HG02970 (cell line): Measurements from ENCODE around the gene C1QBP.
"Not testable (repeated sequence)": the region's sequence is repeated elsewhere in the genome, so short reads cannot be mapped to it uniquely, and the experiment has no call there.

Source experiments
- ATAC-seq: cut with Tn5 transposase; IDR thresholded peaks from one replicate; pipeline ENCODE4 v1.9.1; 2021; ENCODE audit warnings: mild to moderate bottlenecking, moderate library complexity, moderate number of reproducible peaks; ENCODE audit not compliant: unreplicated experiment, low FRiP score

Gene C1QBP

GRCh38 chr17:5435781-5436315 is 3.1 kb downstream of the C1QBP start:
- not testable (repeated sequence) for ATAC-seq

GRCh38 chr17:5434984-5435383 is 4.0 kb downstream of the C1QBP start:
- ATAC-seq, result no peak

GRCh38 chr17:5431949-5432556 is 6.9 kb downstream of the C1QBP start:
- ATAC-seq, result no peak

- ATAC-seq, result not testable (repeated sequence)
Observed at GRCh38 chr17:5431234-5431633, 7.7 kb downstream of the C1QBP start.

- ATAC-seq, result no peak
Observed at GRCh38 chr17:5430413-5430999, 8.4 kb downstream of the C1QBP start.

GRCh38 chr17:5429191-5429887 is 9.6 kb downstream of the C1QBP start:
- ATAC-seq, result no peak

- no peak for ATAC-seq
Observed at GRCh38 chr17:5425826-5426225, 13.1 kb downstream of the C1QBP start.

GRCh38 chr17:5424909-5425308 is 14.0 kb downstream of the C1QBP start:
- ATAC-seq, result no peak

- ATAC-seq, result no peak
Observed at GRCh38 chr17:5422505-5422904, 16.4 kb downstream of the C1QBP start.

- peak; percentile 49 for ATAC-seq
Observed at GRCh38 chr17:5419959-5420653, 18.8 kb downstream of the C1QBP start, which contains the start of gene RPAIN. TSS of gene RPAIN (plus strand) at chr17:5420182. CDS start at chr17:5420211, 29 bp downstream.

GRCh38 chr17:5419356-5419958 is 19.5 kb downstream of the C1QBP start, which contains the start of gene NUP88:
TSS of gene NUP88 (minus strand) at chr17:5419662. CDS start at chr17:5419650, 12 bp downstream.
- ATAC-seq, result peak; percentile 92

- peak; percentile 41 for ATAC-seq
Observed at GRCh38 chr17:5418858-5419355, 20.0 kb downstream of the C1QBP start.

- no peak for ATAC-seq
Observed at GRCh38 chr17:5416901-5417300, 22.1 kb downstream of the C1QBP start.

GRCh38 chr17:5413682-5414081 is 25.3 kb downstream of the C1QBP start:
- no peak for ATAC-seq

GRCh38 chr17:5410594-5411272 is 28.2 kb downstream of the C1QBP start:
- ATAC-seq, result no peak

GRCh38 chr17:5408186-5408585 is 30.8 kb downstream of the C1QBP start:
- ATAC-seq, result no peak

GRCh38 chr17:5405400-5405799 is 33.6 kb downstream of the C1QBP start:
- no peak for ATAC-seq

- no peak for ATAC-seq
Observed at GRCh38 chr17:5399767-5400166, 39.2 kb downstream of the C1QBP start.

- ATAC-seq, result no peak
Observed at GRCh38 chr17:5396612-5397011, 42.3 kb downstream of the C1QBP start.

GRCh38 chr17:5391678-5392077 is 47.3 kb downstream of the C1QBP start:
- no peak for ATAC-seq
